DOHH2 (cell line): ENCODE results near the gene SLC66A2.

Experiments used
- CTCF ChIP-seq: fragments of 200-600 bp; sonication (generic); IDR thresholded peaks from one replicate; pipeline ENCODE4 v1.5.1; 2014; ENCODE audit warnings: antibody characterized with exemption, mild to moderate bottlenecking, low read depth, low read length; ENCODE audit not compliant: poor library complexity, severe bottlenecking
- EZH2phosphoT487 ChIP-seq: fragments of 200-600 bp; sonication (generic); IDR thresholded peaks from 2 replicates; pipeline ENCODE4 v1.6.1; 2017; ENCODE audit warnings: borderline replicate concordance, mild to moderate bottlenecking, antibody characterized with exemption, low read length, moderate library complexity, mixed read lengths

GRCh38 chr18:79890674-79891073 lies 60.8 kb downstream of the SLC66A2 start:
- TF ChIP-seq CTCF: no peak
- TF ChIP-seq EZH2phosphoT487: no peak
